Fibroblast of skin of left biceps (primary cell): ENCODE measurements around the gene FAM117A.
"Not testable (repeated sequence)": the region's sequence is repeated elsewhere in the genome, so short reads cannot be mapped to it uniquely, and the experiment has no call there.

ENCODE experiments used
- DNase-seq, 2 experiments: peaks; one replicate each; pipeline ENCODE4 v3.0.0-alpha.2; 2013; ENCODE audit warnings: low read depth in 2 of 2

Gene FAM117A

DNA sequence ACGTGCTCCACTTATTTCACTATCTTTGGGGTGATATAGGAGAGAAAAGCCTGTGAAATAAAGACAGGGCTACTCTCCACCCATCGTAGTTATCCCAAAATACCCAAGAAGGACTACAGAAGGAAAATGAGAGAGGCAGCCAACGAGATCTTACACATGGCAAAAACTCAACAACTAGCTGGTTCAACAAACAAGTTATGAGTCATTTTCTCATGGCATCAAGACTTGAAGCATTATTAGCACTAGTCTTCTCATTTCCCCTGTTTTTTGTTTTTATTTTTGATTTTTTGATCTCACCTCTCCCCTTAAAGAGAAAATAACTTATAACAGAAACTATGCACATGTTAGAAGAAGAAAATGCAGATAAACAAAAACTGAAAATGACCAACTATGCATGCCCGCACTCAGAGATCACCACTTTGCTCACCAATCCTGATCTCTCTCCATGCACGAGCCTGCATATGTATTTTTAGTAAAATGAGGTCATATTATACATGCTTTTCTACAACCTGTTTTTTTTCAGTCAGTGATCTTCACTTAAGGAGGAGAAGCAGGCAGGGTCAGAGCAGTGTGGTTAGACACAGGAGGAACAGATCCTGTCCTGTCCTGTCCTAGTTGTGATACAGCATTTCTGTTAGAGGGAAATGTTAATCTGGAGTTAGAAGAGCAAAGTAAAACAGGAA is 22.8 kb downstream of the FAM117A start:
- DNase-seq = no peak

DNA sequence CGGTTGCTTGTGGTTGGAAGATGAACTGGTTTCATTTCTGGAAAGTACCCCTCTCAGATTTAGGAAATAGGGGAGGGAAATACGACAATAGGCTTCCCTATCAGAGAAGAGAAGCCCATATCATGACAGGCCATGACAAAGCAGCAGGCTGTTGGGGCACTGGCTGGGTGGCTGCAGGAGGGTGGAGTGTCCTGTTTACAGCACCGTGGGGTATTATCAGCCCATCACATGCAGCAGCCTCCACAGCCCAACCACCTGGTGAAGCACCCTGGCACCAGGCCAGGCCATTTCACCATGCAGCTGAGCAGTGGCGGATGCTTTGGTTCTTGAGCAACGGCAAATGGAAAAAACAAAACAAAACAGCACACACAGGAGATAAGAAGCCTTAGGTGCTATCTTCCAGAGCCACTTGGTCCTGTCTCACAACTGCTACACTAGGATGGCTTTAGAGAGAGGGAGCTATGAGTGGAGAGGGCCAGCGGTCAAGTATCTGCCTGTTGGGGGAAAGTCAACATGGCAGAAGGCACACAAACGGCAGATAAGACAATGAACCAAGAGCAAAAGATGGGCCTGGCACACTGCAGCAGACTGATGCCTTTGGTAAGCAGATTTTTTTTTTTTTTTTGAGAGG is 24.2 kb downstream of the FAM117A start:
- no peak for DNase-seq

DNA sequence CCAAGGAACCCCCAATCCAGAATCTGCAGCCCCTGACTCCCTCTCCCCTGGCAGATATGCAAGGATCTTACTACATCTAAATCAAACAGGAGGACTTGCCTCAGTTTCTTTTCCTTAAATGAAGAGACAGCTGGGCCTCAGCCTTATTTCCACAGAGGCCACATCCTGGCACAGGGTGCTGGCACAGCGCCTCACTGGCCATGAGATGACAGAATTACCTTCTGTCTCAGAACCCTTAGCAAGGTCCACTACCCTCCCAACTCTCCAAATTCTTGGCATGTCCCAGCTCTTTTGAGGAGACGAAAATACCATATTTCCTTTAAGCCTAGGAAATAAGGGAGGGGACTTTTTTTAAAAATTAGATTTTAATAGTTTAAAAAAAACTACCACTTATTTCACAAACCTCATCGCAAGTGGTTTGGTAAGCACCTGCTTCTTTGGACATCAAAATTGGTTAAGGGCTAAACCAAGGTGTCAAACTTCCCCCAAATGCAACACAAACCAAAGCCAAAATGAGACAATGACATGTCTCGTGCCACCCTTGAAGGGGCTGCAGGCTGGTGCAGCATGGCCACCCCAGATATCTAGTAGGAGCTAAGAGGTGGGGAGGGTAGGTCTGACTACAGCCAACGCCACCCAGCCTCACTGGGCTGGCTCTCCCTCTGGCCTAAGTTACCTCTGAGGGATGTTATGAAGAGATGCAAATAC is 25.3 kb downstream of the FAM117A start:
- no peak for DNase-seq

DNA sequence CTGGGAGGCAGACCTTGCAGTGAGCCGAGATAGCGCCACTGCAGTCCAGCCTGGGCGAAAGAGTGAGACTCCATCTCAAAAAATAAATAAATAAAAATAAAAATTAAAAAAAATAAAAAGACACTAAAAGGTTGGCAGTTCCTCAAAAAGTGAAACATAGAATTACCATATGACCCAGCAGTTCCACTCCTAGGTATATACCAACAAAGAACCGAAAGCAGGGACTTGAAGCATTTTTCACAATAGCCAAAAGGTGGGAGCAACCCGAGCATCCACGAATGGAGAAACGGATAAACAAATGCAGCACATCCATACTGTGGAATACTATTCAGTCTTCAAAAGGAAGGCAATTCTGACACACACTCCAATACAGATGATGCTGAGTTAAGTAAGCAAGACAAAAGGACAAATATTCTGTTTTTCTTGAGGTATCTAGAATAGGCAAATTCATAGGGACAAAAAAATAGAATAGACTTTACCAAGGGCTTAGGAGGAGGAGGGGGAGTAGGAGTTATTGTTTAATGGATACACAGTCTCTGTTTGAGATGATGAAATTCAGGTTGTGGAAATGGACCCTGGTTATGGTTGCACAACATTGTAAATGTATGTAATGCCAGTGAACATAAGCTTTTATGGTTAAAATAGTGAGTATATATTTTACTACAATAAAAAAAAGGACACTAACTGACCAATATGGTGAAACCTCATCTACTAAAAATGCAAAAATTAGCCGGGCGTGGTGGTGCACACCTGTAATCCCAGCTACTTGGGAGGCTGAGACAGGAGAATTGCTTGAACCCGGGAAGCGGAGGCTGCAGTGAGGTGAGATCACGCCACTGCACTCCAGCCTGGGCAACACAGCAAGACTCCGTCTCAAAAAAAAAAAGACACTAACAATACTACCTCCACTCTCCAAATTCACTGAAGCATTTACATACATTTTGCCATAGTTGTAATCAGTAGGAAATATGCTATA is 29.1 kb downstream of the FAM117A start:
- DNase-seq = no peak

DNA sequence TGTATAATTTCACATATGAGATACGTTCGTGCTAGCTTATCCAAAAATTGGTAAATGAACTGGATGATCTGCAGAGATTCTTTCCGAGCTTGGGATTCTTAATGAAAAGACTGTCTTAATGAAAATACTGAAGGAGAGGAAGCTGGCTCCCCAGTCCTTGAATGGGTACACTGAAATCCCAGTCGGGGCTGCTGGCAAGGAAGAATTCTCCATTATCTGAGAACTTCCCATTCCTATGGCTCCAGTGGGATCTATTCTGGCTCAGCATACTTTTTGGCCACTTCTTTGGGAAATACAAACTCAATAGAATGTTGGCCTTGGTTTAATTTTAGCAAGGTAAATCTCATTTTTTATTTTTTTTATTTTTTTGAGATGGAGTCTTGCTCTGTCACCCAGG is 32.5 kb downstream of the FAM117A start:
- no peak for DNase-seq

DNA sequence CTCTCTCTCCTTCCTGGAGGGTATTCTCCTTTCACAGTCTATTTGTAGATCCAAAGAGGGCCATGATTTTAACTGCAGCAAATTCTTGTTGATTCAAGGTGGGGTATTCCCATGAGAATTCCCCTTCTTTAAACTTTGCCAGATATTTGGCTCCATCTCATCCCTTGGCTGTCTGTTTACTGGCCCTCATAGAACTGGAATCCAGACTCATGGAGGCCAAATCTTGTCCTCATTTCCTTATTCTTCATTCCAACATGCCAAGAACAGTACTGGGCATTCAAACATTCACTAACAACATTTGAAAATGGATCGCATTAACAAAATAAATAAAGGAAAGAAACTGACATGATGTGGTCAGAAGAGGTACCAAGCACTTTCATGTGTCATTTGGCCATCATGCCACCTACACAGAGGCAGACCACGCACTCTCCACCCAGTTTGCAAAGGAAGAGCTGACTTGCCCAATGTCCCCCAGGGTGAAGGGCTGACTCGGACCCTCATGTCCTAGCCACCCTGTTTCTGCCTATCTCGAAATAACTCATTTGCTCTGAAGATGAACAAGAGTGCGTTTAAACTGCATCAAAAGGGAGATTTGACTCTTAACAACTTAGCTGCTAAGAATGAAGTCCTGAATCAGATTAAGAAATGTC is 33.0 kb downstream of the FAM117A start:
- DNase-seq = no peak

DNA sequence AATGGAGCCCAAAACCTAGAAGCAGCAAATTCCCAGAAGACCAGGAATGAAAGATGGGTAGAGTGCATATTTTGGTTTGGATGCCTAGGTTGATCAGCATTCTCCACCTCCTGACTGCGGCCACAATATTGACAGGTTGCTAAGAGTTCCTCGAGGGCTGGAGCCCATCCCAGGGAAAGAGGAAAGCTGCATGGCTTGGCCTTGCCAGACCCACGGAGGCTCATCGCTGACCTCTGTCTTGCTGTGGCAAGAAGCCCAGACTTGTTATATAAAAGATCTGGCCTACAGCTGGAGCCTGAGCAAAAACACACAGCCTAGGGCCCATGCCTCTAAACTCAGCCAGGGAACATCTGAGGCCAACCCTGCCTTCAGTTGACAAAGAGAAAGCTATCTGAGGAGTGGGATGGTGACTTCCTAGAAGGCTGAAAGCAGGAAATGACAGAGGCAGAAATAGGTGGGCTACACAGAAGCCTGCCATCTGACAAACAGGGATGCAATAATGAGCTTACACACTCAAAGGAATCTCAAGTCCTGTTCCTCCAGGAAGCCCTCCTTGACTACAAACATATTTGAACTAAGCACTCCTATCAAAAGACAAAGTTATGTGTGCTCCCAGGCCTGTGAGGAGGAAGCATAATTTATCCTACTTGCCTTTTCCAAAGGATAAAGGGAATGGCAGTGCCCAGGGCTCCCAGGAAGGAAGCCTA is 33.7 kb downstream of the FAM117A start:
- DNase-seq = peak; percentile 16 to 24

DNA sequence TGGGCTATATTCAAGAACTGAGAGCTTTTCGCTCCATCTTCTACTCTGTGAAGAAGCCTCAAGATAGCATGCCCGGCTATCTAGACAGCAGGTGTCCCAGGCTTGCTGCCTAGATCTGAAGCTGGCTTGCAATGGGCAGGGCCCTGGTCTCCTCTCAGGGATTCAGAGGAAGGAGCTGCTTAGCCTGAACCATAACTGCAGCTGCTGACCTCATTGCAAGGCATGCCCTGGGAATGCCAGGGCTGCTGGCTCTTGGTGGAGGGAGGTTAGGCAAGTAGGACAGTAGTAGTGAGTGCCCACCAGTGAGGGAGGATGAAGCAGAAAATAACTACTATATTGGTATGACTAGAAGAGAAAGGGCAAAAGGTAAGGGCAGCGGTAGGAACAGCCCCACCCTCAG is 34.9 kb downstream of the FAM117A start:
- DNase-seq = no peak

DNA sequence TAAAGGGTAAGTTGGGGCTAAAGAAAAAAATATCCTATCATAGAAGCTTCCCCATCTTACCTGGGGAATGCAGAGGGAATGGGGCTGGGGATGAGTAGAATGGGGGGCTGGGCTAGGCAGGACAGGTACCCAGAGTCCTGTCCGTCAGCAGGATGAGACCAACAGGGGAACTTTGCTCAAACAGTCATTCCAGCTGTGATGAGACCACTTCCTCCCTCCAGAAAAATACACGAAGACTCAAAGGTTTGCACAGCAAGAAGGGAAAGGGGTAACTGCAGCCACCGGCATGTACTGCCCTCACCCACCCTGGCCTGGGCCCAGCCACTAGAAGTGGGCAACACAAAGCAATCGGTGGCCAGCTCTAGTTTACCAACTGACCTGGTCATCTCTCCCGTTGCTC is 35.5 kb downstream of the FAM117A start:
- DNase-seq = no peak

DNA sequence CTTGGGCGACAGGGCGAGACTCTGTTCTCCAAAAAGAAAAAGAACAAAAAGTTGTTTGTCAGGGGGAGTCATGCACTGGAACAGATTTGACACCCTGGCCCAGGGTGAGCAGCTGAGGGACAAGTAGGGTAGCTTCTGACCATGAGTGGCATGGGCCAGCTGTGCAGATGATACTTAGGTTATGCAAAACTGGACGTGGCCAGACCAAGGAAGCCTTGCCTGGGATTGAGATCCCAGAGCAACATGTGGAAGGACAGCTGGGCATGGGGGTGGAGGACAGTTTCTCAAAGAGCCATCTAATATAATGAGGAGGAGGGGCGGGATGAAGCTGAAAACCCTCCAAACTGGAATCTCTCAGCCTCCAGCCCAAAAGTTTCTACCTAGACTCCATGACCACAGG is 36.6 kb downstream of the FAM117A start:
- DNase-seq = no peak

DNA sequence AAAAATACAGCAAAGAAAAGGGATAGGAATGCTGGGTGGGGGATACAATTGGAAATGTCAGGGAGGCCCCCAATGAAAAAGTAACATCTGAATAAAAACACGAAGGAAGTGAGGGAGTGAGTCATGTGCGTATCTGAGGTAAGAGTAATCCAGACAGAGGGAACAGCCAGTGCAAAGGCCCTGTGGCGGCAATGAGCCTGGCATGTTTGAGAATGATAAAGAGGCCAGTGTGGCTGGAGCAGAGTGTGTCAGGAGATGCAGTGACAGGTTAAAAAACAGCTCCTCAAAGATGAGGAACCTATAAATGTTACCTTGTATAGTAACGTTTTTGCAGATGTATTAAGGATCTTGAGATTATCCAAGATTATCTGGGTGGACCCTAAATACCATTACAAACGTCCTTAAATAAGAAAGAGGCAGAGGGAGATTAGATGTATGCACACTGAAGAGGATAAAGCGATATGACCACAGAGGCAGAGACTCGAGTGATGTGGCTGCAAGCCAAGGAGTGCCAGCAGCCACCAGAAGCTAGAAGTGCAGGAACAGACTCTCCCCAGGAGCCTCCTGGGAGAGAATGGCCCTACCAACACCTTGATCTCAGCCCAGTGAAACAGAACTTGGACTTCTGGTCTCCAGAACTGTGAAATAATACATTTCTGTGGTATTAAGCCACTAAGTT is 38.3 kb downstream of the FAM117A start:
- no peak for DNase-seq

DNA sequence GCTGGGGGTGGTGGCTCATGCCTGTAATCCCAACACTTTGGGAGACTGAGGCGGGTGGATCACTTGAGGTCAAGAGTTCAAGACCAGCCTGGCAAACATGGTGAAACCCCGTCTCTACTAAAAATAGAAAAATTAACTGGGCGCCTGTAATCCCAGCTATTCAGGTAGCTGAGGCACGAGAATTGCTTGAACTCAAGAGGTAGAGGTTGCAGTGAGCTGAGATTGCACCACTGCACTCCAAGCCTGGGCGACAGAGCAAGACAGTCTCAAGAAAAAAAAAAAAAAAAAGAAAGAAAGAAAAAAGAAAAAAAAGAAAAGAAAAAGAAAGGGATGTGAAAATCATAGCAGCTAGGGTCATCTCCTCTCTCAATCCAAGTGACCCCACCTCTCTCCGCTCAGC is 39.4 kb downstream of the FAM117A start:
- not testable (repeated sequence) for DNase-seq

DNA sequence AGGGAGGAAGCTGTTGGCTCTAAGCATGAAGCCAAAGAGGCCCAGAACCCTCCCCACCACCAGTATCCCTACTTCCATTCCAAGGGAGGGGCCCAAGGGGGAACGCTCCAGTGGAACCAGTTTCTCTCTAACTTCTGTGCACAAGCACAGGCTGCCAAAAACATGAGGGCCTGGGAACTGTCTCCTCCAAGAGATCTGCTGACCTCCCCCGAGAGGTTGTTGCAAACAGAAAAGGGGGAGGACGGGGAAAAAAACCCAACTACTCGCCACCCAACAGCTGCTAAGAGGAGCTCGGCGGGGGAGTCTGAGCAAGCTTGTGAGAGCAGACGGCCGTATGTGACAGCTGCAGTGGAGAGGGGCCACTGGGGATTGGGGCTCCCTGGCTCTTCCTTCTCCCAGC is 40.5 kb downstream of the FAM117A start:
- no peak for DNase-seq

DNA sequence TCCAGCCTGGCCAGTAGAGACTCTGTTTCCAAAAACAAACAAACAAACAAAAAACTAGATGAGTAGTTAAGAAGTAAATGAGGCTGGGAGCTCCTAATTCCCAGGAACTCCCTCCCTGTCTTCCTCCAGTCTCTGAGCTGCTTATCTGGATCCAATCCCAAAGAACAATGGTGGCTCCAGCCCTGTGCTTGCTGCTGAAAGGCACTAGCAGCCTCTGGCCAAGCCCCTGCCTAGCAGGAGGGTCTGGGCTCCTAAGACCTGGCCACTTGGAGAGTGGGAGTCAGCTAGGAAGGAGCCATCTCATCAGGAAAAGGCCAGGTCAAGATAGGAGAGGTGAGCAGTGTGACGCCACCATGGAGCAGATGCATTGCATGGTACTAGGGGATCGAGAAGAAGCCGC is 41.9 kb downstream of the FAM117A start:
- no peak for DNase-seq

DNA sequence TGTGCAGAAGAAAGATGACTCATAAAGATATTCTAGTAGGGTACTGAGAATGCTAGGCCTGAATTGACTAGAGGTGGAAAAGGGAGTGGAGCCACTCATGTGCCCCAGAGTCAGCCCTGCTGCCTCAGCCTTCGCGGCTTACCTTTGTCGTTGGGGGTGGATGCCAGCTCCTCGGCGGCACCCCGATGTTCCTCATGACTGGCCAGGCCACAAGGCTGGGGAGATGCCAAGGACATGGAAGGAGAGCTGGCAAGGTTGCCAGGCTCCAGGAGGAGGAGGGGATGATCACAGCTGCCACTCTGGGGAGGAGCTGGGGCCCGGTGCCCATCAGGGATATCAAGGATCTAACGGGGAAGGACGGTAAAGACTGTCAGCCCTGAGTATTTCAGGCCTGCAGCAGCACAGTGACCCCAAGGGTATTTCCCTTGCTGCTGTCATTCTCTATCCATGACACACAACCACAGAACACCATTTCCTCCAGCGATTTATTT is 46.5 kb downstream of the FAM117A start:
- DNase-seq = no peak

DNA sequence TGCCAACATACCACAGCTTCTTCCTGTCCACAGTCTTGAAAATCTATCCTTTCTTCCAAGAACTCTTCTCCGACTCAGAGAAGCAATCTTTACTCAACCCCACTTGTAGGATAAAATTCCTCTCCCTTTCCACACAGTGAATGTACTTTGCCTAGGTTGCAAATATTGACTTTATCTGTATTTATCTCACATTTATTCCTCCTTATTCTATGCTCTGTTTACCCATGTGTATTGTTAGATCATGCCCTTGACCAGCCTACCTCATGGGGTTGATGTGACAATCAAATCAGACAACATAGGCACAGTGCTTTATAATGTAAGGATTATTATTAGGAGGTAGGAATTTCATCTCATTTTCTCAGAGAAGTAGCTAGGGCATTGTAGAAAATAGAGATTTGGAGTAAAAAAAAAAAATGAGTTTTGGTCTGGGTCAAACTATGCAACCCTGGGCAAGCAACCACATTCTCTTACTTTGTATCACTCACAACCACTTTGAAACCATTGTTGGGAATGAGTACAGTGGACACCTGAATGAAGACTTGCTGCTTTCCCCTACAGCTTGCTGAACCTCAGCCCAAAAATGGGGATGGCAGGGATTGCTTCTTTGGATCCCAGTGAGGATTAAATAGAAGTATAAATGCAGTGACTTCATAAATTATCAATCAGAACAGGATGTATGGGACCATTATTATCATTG is 47.1 kb downstream of the FAM117A start:
- no peak for DNase-seq

DNA sequence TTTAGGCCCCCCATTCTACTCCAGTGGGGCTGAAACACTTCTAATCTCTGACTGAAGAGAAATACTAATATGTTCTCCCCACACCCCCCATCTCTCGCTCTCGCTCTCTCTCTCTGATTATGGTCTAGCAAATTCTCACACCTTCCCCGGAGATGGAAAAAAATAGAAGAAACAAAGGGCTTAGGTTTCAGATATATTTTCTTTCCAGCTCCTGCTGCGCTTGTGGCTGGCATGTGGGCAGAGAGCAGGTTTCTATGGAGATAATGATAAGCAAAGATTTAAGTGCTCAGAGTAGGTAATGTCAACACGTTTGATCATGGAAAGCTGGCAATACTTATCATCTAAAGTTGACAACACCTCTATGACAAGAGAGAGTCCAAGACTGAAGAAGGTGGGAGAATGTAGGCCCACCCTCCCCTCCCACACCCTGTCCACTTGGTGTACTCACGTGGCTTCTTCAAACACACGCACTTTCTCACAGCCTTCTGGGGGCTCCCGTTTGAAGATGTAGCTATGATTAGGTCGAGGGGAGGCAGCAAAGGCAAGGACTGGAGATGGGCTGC is 48.1 kb downstream of the FAM117A start:
- no peak for DNase-seq

DNA sequence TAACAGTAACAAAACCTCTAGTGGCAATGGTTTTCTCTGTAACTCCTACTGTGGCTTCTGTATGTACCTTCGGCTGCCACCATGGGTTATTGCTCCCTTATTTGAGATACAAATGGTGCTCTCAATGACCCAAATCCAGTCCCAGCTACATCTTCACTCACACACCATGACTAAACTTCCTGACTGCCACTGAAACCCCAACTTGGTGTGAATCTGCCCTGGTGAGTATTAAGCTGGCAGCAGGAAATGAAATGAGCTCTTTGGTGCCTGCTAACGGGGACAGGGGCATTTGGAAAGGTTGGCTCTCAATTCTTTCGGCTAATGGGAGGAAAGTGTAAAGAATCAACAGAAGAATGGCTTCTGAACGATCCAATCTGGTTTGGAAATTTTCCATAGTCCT is 48.7 kb downstream of the FAM117A start:
- no peak for DNase-seq

DNA sequence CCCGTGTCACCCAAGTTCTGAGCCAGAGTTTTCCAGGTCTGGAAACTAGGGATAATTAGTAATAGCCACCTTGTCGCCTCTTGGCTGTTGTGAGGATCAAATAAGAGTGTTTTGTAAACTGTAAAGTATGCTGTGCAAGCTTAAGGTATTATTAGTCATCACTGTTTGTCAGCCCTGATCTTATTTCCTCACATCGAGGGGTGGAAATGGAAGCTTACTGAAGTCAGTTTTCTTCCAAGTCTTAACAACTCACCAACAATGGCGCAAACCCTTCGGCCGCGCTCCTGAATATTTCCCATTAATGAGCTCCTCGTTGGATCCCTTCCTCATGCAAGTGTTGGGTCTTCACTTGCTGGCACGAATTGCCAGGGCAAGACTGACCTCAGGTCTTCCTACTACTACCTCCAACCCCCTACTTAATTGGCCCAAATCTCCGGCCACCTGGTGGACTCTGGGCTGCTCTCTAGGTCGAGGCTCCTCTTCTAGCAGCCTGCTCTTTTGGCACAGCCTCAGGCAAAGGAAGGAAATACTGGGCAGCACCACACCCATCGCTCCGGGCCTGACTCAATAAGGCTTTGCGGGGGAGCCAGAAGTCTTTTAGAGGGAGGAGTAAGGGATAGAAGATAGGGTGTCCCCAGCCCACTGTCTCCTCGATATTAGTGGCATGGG is 55.3 kb downstream of the FAM117A start:
- no peak for DNase-seq
